Transverse colon (tissue), 3 donors: ENCODE measurements around the gene SLC12A3.

Experiments
- EP300 ChIP-seq: sonication (generic); formaldehyde crosslinking; IDR thresholded peaks from one replicate; pipeline ENCODE4 v1.6.1; 2017; ENCODE audit warnings: antibody characterized with exemption, low read depth
- TF ChIP-seq, protein P1 (sequence below), 5 experiments: fragments of 200-600 bp in 3 of 5; fragments of 450-650 bp in 2 of 5; sonication (generic) in 3 of 5; IDR thresholded peaks; 1 replicate in 2 of 5; 2 replicates in 3 of 5; pipeline ENCODE4 v1.5.1; 2016 to 2017; ENCODE audit warnings: antibody characterized with exemption in 5 of 5, inconsistent platforms in 3 of 5, mild to moderate bottlenecking in 2 of 5, moderate library complexity in 1 of 5

GRCh38 chr16:56961851-56962281 lies 96.9 kb downstream of the SLC12A3 start, which contains the start of gene CETP:
- TF ChIP-seq, protein P1, sequence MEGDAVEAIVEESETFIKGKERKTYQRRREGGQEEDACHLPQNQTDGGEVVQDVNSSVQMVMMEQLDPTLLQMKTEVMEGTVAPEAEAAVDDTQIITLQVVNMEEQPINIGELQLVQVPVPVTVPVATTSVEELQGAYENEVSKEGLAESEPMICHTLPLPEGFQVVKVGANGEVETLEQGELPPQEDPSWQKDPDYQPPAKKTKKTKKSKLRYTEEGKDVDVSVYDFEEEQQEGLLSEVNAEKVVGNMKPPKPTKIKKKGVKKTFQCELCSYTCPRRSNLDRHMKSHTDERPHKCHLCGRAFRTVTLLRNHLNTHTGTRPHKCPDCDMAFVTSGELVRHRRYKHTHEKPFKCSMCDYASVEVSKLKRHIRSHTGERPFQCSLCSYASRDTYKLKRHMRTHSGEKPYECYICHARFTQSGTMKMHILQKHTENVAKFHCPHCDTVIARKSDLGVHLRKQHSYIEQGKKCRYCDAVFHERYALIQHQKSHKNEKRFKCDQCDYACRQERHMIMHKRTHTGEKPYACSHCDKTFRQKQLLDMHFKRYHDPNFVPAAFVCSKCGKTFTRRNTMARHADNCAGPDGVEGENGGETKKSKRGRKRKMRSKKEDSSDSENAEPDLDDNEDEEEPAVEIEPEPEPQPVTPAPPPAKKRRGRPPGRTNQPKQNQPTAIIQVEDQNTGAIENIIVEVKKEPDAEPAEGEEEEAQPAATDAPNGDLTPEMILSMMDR (IDR thresholded peaks at IDR 0.05) = no peak
- no peak for TF ChIP-seq EP300
